C4-2B (cell line): Measurements from ENCODE around the gene FOXL1.

Source experiments
- CTCF ChIP-seq: fragments of 450-650 bp; conservative IDR thresholded peaks from 2 replicates; pipeline ENCODE4 v1.5.1; 2017; ENCODE audit warnings: mild to moderate bottlenecking
- ZFX ChIP-seq: fragments of 450-650 bp; IDR thresholded peaks from 2 replicates; pipeline ENCODE4 v1.6.1; 2017

GRCh38 chr16:86529160-86529559 lies 49.2 kb upstream of the FOXL1 start:
- TF ChIP-seq CTCF = no peak
- no peak for TF ChIP-seq ZFX
